ENCODE results near the gene RAB11FIP3. TPM values are rescaled to one million over a fixed set of nuclear protein-coding genes. Genes with fewer than 3 reads are reported as not detected.

RAB11FIP3 gene
- total RNA-seq, 1 experiment from 2014 or later: 12.8 TPM

- Histone ChIP-seq H3K79me2 (ENCODE audit: insufficient read depth, low read length) (no peaks in the 10 kb centered on the region), H3K27ac (ENCODE audit: low read depth, low read length) (no peak overlapping the region), H4K20me1 (ENCODE audit: insufficient read depth) (no peaks in the 10 kb centered on the region), H3K4me3 (replicated peaks in 1 of 2; ENCODE audit: low read depth in 1 of 2, low read length in 2 of 2) (no peak overlapping the region), H3K4me1 (ENCODE audit: control insufficient read depth in 1 of 2, insufficient read depth in 2 of 2, low read length in 2 of 2) (no peaks in the 10 kb centered on the region; a peak in 1 of 4 replicates), H3K4me2 (ENCODE audit: low read length) (no peak overlapping the region), H3K9me3 (ENCODE audit: control insufficient read depth in 1 of 2, insufficient read depth in 1 of 2, low read depth in 1 of 2, low read length in 2 of 2) (no peaks in the 10 kb centered on the region), H3K9me2 (ENCODE audit: insufficient read depth) (no peaks in the 10 kb centered on the region), H3K36me3 (ENCODE audit: control insufficient read depth in 1 of 2, insufficient read depth in 2 of 2, low read length in 2 of 2) (no peaks in the 10 kb centered on the region), H2AFZ (ENCODE audit: low read depth, low read length, poor library complexity, severe bottlenecking) (no peak overlapping the region), H3K27me3 (ENCODE audit: insufficient read depth, low read length) (no peaks in the 10 kb centered on the region), H3K9ac (ENCODE audit: low read length) (no peak overlapping the region)
- RAD21 ChIA-PET (ENCODE audit: low non-redundant PET in 1 of 2, low total read pairs in 2 of 2, uncharacterized antibody in 2 of 2, unreplicated experiment in 2 of 2): no interaction called here
- CTCF ChIA-PET: no interaction called here
- no peak for DNase-seq (ENCODE audit: low read depth, low spot score)
- no peak for TF ChIP-seq POLR2AphosphoS5 (IDR thresholded peaks at IDR 0.05; ENCODE audit: low read depth, low read length)
- no peak for TF ChIP-seq POLR2A (IDR thresholded peaks at IDR 0.05; ENCODE audit: borderline replicate concordance, extremely low read depth, insufficient read depth, insufficient read length)
- TF ChIP-seq CBX3 (IDR thresholded peaks at IDR 0.05; ENCODE audit: low read depth): no peak
- TF ChIP-seq ZNF274 (IDR thresholded peaks at IDR 0.05; ENCODE audit: low read depth, low read length): no peak
- no TSS peak for BruUV-seq (replicated peaks)
- ATAC-seq: no peak
- intact Hi-C loops (cut with micrococcal nuclease): no loop called here
- POLR2A ChIA-PET: no interaction called here
Observed at GRCh38 chr16:500709-501108, 75.3 kb downstream of the RAB11FIP3 start.

DNA sequence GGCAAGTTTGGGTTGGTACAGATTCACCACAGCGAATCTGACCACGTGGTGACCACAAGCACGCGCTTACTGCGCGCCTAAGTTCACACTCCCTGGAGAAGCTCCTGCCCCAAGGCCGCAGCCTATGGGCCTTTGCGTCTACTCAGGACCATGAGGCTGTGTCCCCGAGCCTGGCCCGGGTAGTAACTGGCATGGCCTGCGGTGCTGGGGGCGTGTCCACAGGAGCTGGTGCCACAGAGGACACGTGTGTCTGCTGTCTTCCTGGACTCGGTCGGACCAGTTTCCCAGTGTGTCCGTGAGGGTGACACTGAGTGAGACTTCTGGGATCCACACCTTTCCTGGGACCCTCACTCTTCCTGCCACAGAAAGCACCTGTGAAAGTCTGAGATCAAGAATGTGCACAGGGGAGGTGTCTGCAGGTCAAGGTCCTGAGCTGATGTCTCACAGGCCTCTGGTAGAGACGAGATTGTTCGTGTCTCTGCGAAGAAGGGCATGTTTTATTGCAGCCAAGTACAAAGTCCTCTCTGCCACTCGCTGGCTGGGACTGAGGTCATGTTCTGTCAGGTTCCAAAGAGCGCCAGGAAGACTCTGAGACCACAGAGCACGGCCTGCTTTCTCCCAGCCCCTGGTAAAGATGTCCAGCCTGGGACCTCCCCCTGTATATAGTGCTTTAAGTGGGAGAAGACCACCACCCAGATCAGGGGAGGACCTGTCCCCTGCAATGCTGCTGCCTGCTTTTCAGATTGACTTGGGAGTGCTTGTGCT lies 76.9 kb downstream of the RAB11FIP3 start:
- no peak overlapping the region for H3K27ac ChIP-seq (ENCODE audit: low read depth, low read length)
- no peaks in the 10 kb centered on the region for H3K36me3 ChIP-seq (ENCODE audit: control insufficient read depth in 1 of 2, insufficient read depth in 2 of 2, low read length in 2 of 2)
- H3K9ac ChIP-seq (ENCODE audit: low read length): no peak overlapping the region
- no peaks in the 10 kb centered on the region for H4K20me1 ChIP-seq (ENCODE audit: insufficient read depth)
- H3K79me2 ChIP-seq (ENCODE audit: insufficient read depth, low read length): no peaks in the 10 kb centered on the region
- H2AFZ ChIP-seq (ENCODE audit: low read depth, low read length, poor library complexity, severe bottlenecking): no peak overlapping the region
- POLR2A ChIA-PET: no interaction called here
- H3K9me3 ChIP-seq (ENCODE audit: control insufficient read depth in 1 of 2, insufficient read depth in 1 of 2, low read depth in 1 of 2, low read length in 2 of 2): no peaks in the 10 kb centered on the region
- no peak overlapping the region for H3K4me2 ChIP-seq (ENCODE audit: low read length)
- DNase-seq (ENCODE audit: low read depth, low spot score) (no peak), ATAC-seq (no peak)
- H3K4me3 ChIP-seq (replicated peaks in 1 of 2; ENCODE audit: low read depth in 1 of 2, low read length in 2 of 2): no peak overlapping the region
- RAD21 ChIA-PET (ENCODE audit: low non-redundant PET in 1 of 2, low total read pairs in 2 of 2, uncharacterized antibody in 2 of 2, unreplicated experiment in 2 of 2): no interaction called here
- intact Hi-C loops (cut with micrococcal nuclease): no loop called here
- CTCF ChIA-PET: no interaction called here
- no peaks in the 10 kb centered on the region for H3K9me2 ChIP-seq (ENCODE audit: insufficient read depth)
- BruUV-seq (replicated peaks): no TSS peak
- H3K4me1 ChIP-seq (ENCODE audit: control insufficient read depth in 1 of 2, insufficient read depth in 2 of 2, low read length in 2 of 2): no peaks in the 10 kb centered on the region; a peak in 1 of 4 replicates
- H3K27me3 ChIP-seq (ENCODE audit: insufficient read depth, low read length): no peaks in the 10 kb centered on the region
- TF ChIP-seq CBX3 (IDR thresholded peaks at IDR 0.05; ENCODE audit: low read depth) (no peak), ZNF274 (IDR thresholded peaks at IDR 0.05; ENCODE audit: low read depth, low read length) (no peak), CEBPB (IDR thresholded peaks at IDR 0.05; ENCODE audit: low read depth) (no peak), ATF3 (IDR thresholded peaks at IDR 0.05) (no peak), POLR2AphosphoS5 (IDR thresholded peaks at IDR 0.05; ENCODE audit: low read depth, low read length) (no peak), EZH2 (IDR thresholded peaks at IDR 0.05) (no peak), RAD21 (IDR thresholded peaks at IDR 0.05; ENCODE audit: low read depth) (no peak), SP1 (IDR thresholded peaks at IDR 0.05; ENCODE audit: low read depth) (no peak), POLR2A (IDR thresholded peaks at IDR 0.05; ENCODE audit: borderline replicate concordance, extremely low read depth, insufficient read depth, insufficient read length) (no peak), SIN3A (IDR thresholded peaks at IDR 0.05; ENCODE audit: low read depth) (no peak), EZH2phosphoT487 (IDR thresholded peaks at IDR 0.05; ENCODE audit: borderline replicate concordance) (no peak), ZFX (IDR thresholded peaks at IDR 0.05) (no peak), ZBTB33 (IDR thresholded peaks at IDR 0.05; ENCODE audit: extremely low read depth, insufficient replicate concordance, low read length) (no peak), YY1 (IDR thresholded peaks at IDR 0.05; ENCODE audit: extremely low read depth, insufficient replicate concordance, low read depth, low read length) (no peak)
- TF ChIP-seq, protein P1, sequence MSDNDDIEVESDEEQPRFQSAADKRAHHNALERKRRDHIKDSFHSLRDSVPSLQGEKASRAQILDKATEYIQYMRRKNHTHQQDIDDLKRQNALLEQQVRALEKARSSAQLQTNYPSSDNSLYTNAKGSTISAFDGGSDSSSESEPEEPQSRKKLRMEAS (IDR thresholded peaks at IDR 0.05): no peak
- TF ChIP-seq, protein P2, sequence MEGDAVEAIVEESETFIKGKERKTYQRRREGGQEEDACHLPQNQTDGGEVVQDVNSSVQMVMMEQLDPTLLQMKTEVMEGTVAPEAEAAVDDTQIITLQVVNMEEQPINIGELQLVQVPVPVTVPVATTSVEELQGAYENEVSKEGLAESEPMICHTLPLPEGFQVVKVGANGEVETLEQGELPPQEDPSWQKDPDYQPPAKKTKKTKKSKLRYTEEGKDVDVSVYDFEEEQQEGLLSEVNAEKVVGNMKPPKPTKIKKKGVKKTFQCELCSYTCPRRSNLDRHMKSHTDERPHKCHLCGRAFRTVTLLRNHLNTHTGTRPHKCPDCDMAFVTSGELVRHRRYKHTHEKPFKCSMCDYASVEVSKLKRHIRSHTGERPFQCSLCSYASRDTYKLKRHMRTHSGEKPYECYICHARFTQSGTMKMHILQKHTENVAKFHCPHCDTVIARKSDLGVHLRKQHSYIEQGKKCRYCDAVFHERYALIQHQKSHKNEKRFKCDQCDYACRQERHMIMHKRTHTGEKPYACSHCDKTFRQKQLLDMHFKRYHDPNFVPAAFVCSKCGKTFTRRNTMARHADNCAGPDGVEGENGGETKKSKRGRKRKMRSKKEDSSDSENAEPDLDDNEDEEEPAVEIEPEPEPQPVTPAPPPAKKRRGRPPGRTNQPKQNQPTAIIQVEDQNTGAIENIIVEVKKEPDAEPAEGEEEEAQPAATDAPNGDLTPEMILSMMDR (IDR thresholded peaks at IDR 0.05 in 2 of 3, conservative IDR thresholded peaks at IDR 0.05 in 1 of 3; ENCODE audit: borderline replicate concordance in 1 of 3, insufficient read depth in 1 of 3, low read depth in 2 of 3, low read length in 2 of 3): no peak
